ENCODE results near the gene CRYM.

Gene CRYM

GRCh38 chr16:21267298-21267697, 10.8 kb downstream of the CRYM start:
- H3K4me1 ChIP-seq (ENCODE audit: control insufficient read depth, low read depth, low read length), result peaks cover 2% of the 10 kb centered on the region
- H3K18ac ChIP-seq (ENCODE audit: low read length), result no peak overlapping the region
- no peak overlapping the region for H4K5ac ChIP-seq (ENCODE audit: low read length)
- H3K4me3 ChIP-seq (ENCODE audit: low read length), result no peak overlapping the region
- no peaks in the 10 kb centered on the region for H3K36me3 ChIP-seq (ENCODE audit: control insufficient read depth, insufficient read depth, low read length)
- no peak overlapping the region for H3K4ac ChIP-seq (ENCODE audit: low read depth, low read length)
- no peak overlapping the region for H2BK120ac ChIP-seq (ENCODE audit: low read depth, low read length)
- H3K56ac ChIP-seq (ENCODE audit: low read length), result no peak overlapping the region
- H2BK5ac ChIP-seq (ENCODE audit: low read length), result no peak overlapping the region
- no CpG with 5 or more reads among the region's 4 CpGs for WGBS (ENCODE audit: extremely low coverage, insufficient coverage, low lambda C conversion rate)
- no peak overlapping the region for H3K23ac ChIP-seq (ENCODE audit: low read length)
- H3K4me2 ChIP-seq (ENCODE audit: low read length), result no peak overlapping the region
- no peaks in the 10 kb centered on the region for H3K27me3 ChIP-seq (ENCODE audit: insufficient read depth, low read length, poor library complexity)
- no peak overlapping the region for H3K9ac ChIP-seq (ENCODE audit: low read length)
- H3K79me1 ChIP-seq (ENCODE audit: low read length), result no peaks in the 10 kb centered on the region
- H4K8ac ChIP-seq (ENCODE audit: low read depth, low read length), result no peak overlapping the region
- H2BK15ac ChIP-seq (replicated peaks; ENCODE audit: low read depth), result no peak overlapping the region
- H2AK5ac ChIP-seq (ENCODE audit: low read length), result no peak overlapping the region
- no peak overlapping the region for H3K27ac ChIP-seq (ENCODE audit: low read depth, low read length)
- no peak for DNase-seq
- H3K79me2 ChIP-seq (ENCODE audit: control insufficient read depth, insufficient read depth, low read length), result no peaks in the 10 kb centered on the region

GRCh38 chr16:21265104-21265837, 12.8 kb downstream of the CRYM start:
- Histone ChIP-seq H3K79me2 (ENCODE audit: control insufficient read depth, insufficient read depth, low read length) (no peaks in the 10 kb centered on the region), H2BK5ac (ENCODE audit: low read length) (no peak overlapping the region), H3K9ac (ENCODE audit: low read length) (no peak overlapping the region), H2BK15ac (replicated peaks; ENCODE audit: low read depth) (no peak overlapping the region), H4K8ac (ENCODE audit: low read depth, low read length) (no peak overlapping the region), H2BK120ac (ENCODE audit: low read depth, low read length) (no peak overlapping the region), H2AK5ac (ENCODE audit: low read length) (no peak overlapping the region), H3K56ac (ENCODE audit: low read length) (no peak overlapping the region), H3K4me2 (ENCODE audit: low read length) (no peak overlapping the region), H3K18ac (ENCODE audit: low read length) (no peak overlapping the region), H3K36me3 (ENCODE audit: control insufficient read depth, insufficient read depth, low read length) (no peaks in the 10 kb centered on the region), H3K4ac (ENCODE audit: low read depth, low read length) (no peak overlapping the region), H3K23ac (ENCODE audit: low read length) (no peak overlapping the region), H3K27ac (ENCODE audit: low read depth, low read length) (no peak overlapping the region), H3K27me3 (ENCODE audit: insufficient read depth, low read length, poor library complexity) (no peaks in the 10 kb centered on the region), H3K79me1 (ENCODE audit: low read length) (no peaks in the 10 kb centered on the region), H4K5ac (ENCODE audit: low read length) (no peak overlapping the region), H3K4me1 (ENCODE audit: control insufficient read depth, low read depth, low read length) (peaks cover 2% of the 10 kb centered on the region), H3K4me3 (ENCODE audit: low read length) (no peak overlapping the region)
- no CpG with 5 or more reads among the region's 9 CpGs for WGBS (ENCODE audit: extremely low coverage, insufficient coverage, low lambda C conversion rate)
- no peak for DNase-seq

- no peak overlapping the region for H3K18ac ChIP-seq (ENCODE audit: low read length)
- no peak overlapping the region for H4K8ac ChIP-seq (ENCODE audit: low read depth, low read length)
- H3K4me2 ChIP-seq (ENCODE audit: low read length), result no peak overlapping the region
- no CpG with 5 or more reads among the region's 4 CpGs for WGBS (ENCODE audit: extremely low coverage, insufficient coverage, low lambda C conversion rate)
- no peak overlapping the region for H2AK5ac ChIP-seq (ENCODE audit: low read length)
- no peak overlapping the region for H3K23ac ChIP-seq (ENCODE audit: low read length)
- H3K4ac ChIP-seq (ENCODE audit: low read depth, low read length), result no peak overlapping the region
- no peak overlapping the region for H2BK5ac ChIP-seq (ENCODE audit: low read length)
- H3K36me3 ChIP-seq (ENCODE audit: control insufficient read depth, insufficient read depth, low read length), result no peaks in the 10 kb centered on the region
- no peak overlapping the region for H4K5ac ChIP-seq (ENCODE audit: low read length)
- no peak for DNase-seq
- no peak overlapping the region for H3K4me3 ChIP-seq (ENCODE audit: low read length)
- no peak overlapping the region for H3K56ac ChIP-seq (ENCODE audit: low read length)
- H3K79me2 ChIP-seq (ENCODE audit: control insufficient read depth, insufficient read depth, low read length), result no peaks in the 10 kb centered on the region
- no peaks in the 10 kb centered on the region for H3K27me3 ChIP-seq (ENCODE audit: insufficient read depth, low read length, poor library complexity)
- H3K4me1 ChIP-seq (ENCODE audit: control insufficient read depth, low read depth, low read length), result peaks cover 2% of the 10 kb centered on the region
- no peak overlapping the region for H3K27ac ChIP-seq (ENCODE audit: low read depth, low read length)
- H3K9ac ChIP-seq (ENCODE audit: low read length), result no peak overlapping the region
- H2BK120ac ChIP-seq (ENCODE audit: low read depth, low read length), result no peak overlapping the region
- H2BK15ac ChIP-seq (replicated peaks; ENCODE audit: low read depth), result no peak overlapping the region
- H3K79me1 ChIP-seq (ENCODE audit: low read length), result no peaks in the 10 kb centered on the region
Observed at GRCh38 chr16:21264571-21265036, 13.5 kb downstream of the CRYM start.

GRCh38 chr16:21263640-21264570, 14.2 kb downstream of the CRYM start:
- peak; percentile 76 for DNase-seq
- no peak overlapping the region for H3K9ac ChIP-seq (ENCODE audit: low read length)
- no peaks in the 10 kb centered on the region for H3K36me3 ChIP-seq (ENCODE audit: control insufficient read depth, insufficient read depth, low read length)
- no peaks in the 10 kb centered on the region for H3K27me3 ChIP-seq (ENCODE audit: insufficient read depth, low read length, poor library complexity)
- no CpG with 5 or more reads among the region's 14 CpGs for WGBS (ENCODE audit: extremely low coverage, insufficient coverage, low lambda C conversion rate)
- H3K23ac ChIP-seq (ENCODE audit: low read length), result no peak overlapping the region
- peaks cover 2% of the 10 kb centered on the region for H3K4me1 ChIP-seq (ENCODE audit: control insufficient read depth, low read depth, low read length)
- no peaks in the 10 kb centered on the region for H3K79me1 ChIP-seq (ENCODE audit: low read length)
- no peak overlapping the region for H4K8ac ChIP-seq (ENCODE audit: low read depth, low read length)
- no peak overlapping the region for H3K27ac ChIP-seq (ENCODE audit: low read depth, low read length)
- peak overlapping the region; percentile 58 for H3K56ac ChIP-seq (ENCODE audit: low read length)
- no peak overlapping the region for H3K4me3 ChIP-seq (ENCODE audit: low read length)
- no peak overlapping the region for H4K5ac ChIP-seq (ENCODE audit: low read length)
- no peak overlapping the region for H2BK5ac ChIP-seq (ENCODE audit: low read length)
- no peak overlapping the region for H2BK120ac ChIP-seq (ENCODE audit: low read depth, low read length)
- no peak overlapping the region for H2BK15ac ChIP-seq (replicated peaks; ENCODE audit: low read depth)
- no peak overlapping the region for H3K4ac ChIP-seq (ENCODE audit: low read depth, low read length)
- no peak overlapping the region for H3K4me2 ChIP-seq (ENCODE audit: low read length)
- H2AK5ac ChIP-seq (ENCODE audit: low read length), result no peak overlapping the region
- no peaks in the 10 kb centered on the region for H3K79me2 ChIP-seq (ENCODE audit: control insufficient read depth, insufficient read depth, low read length)
- H3K18ac ChIP-seq (ENCODE audit: low read length), result no peak overlapping the region

- Histone ChIP-seq H3K79me2 (ENCODE audit: control insufficient read depth, insufficient read depth, low read length) (no peaks in the 10 kb centered on the region), H3K4ac (ENCODE audit: low read depth, low read length) (no peak overlapping the region), H2BK5ac (ENCODE audit: low read length) (no peak overlapping the region), H3K18ac (ENCODE audit: low read length) (no peak overlapping the region), H3K27me3 (ENCODE audit: insufficient read depth, low read length, poor library complexity) (no peaks in the 10 kb centered on the region), H3K27ac (ENCODE audit: low read depth, low read length) (no peak overlapping the region), H4K5ac (ENCODE audit: low read length) (no peak overlapping the region), H3K4me2 (ENCODE audit: low read length) (no peak overlapping the region), H3K23ac (ENCODE audit: low read length) (no peak overlapping the region), H3K56ac (ENCODE audit: low read length) (peak overlapping the region; percentile 58), H4K8ac (ENCODE audit: low read depth, low read length) (no peak overlapping the region), H3K4me1 (ENCODE audit: control insufficient read depth, low read depth, low read length) (peaks cover 2% of the 10 kb centered on the region), H2BK120ac (ENCODE audit: low read depth, low read length) (no peak overlapping the region), H2AK5ac (ENCODE audit: low read length) (no peak overlapping the region), H3K9ac (ENCODE audit: low read length) (no peak overlapping the region), H2BK15ac (replicated peaks; ENCODE audit: low read depth) (no peak overlapping the region), H3K36me3 (ENCODE audit: control insufficient read depth, insufficient read depth, low read length) (no peaks in the 10 kb centered on the region), H3K4me3 (ENCODE audit: low read length) (no peak overlapping the region), H3K79me1 (ENCODE audit: low read length) (no peaks in the 10 kb centered on the region)
- no CpG with 5 or more reads among the region's 12 CpGs for WGBS (ENCODE audit: extremely low coverage, insufficient coverage, low lambda C conversion rate)
- no peak for DNase-seq
Observed at GRCh38 chr16:21262779-21263639, 15.1 kb downstream of the CRYM start.
